Measurements from ENCODE around the gene UQCRH. TPM values are rescaled to one million over a fixed set of nuclear protein-coding genes. Genes with fewer than 3 reads are reported as not detected.

Gene UQCRH
- total and polyA plus RNA-seq, 2 of the 13 experiments (the other 11 are each of a cell fraction or from before 2014, with no cell fraction given): 548 to 556 TPM

DNA sequence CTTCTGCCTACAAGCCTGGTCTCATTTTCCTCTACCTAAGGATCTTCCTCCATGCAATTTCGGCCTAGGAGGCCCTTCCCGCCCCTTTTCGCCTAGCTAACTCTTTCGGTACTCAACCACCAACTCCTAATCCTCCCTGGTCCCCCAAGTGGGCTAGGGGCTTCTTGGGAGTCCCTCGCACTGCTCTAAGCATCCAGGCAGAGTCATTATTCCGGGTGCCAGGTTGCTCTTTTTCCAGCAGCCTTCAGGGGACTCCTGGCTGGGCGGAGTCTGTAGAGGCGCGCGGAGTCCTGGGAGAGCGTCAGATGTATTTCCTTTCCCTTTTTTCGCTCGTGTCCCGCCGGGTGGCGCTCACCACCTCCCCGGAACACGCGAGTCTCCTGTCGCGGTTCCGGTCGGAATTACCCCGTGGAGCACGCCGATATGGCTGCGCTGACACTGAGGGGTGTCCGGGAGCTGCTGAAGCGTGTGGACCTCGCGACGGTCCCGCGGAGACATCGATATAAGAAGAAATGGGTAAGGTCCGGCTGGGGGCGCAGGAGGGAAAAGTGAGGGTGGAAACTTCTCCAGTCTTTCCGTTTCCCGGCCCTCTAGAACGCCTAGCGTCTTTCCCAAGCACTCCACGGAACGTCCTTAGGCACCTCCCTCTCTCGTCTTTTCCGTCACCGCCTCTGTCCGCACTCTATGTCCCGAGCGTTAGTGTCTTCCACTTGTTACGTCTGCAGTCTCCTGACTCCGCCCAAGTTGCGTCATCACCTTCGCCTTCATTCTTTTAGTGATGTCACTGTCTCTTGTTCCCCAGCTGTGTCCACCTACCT is 37.1 kb downstream of the UQCRH start, which contains the start of gene NSUN4 (continued):
- TF ChIP-seq, protein P1, sequence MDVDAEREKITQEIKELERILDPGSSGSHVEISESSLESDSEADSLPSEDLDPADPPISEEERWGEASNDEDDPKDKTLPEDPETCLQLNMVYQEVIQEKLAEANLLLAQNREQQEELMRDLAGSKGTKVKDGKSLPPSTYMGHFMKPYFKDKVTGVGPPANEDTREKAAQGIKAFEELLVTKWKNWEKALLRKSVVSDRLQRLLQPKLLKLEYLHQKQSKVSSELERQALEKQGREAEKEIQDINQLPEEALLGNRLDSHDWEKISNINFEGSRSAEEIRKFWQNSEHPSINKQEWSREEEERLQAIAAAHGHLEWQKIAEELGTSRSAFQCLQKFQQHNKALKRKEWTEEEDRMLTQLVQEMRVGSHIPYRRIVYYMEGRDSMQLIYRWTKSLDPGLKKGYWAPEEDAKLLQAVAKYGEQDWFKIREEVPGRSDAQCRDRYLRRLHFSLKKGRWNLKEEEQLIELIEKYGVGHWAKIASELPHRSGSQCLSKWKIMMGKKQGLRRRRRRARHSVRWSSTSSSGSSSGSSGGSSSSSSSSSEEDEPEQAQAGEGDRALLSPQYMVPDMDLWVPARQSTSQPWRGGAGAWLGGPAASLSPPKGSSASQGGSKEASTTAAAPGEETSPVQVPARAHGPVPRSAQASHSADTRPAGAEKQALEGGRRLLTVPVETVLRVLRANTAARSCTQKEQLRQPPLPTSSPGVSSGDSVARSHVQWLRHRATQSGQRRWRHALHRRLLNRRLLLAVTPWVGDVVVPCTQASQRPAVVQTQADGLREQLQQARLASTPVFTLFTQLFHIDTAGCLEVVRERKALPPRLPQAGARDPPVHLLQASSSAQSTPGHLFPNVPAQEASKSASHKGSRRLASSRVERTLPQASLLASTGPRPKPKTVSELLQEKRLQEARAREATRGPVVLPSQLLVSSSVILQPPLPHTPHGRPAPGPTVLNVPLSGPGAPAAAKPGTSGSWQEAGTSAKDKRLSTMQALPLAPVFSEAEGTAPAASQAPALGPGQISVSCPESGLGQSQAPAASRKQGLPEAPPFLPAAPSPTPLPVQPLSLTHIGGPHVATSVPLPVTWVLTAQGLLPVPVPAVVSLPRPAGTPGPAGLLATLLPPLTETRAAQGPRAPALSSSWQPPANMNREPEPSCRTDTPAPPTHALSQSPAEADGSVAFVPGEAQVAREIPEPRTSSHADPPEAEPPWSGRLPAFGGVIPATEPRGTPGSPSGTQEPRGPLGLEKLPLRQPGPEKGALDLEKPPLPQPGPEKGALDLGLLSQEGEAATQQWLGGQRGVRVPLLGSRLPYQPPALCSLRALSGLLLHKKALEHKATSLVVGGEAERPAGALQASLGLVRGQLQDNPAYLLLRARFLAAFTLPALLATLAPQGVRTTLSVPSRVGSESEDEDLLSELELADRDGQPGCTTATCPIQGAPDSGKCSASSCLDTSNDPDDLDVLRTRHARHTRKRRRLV (CRISPR knock-in tag; IDR thresholded peaks at IDR 0.05): no peak
- TF ChIP-seq JUND (CRISPR knock-in tag; IDR thresholded peaks at IDR 0.05) (no peak), ZNF781 (CRISPR knock-in tag; IDR thresholded peaks at IDR 0.05; ENCODE audit: borderline replicate concordance, not compliant biosample characterization) (peak; percentile 79), GATA4 (IDR thresholded peaks at IDR 0.05; ENCODE audit: borderline replicate concordance, low read depth) (peak; percentile 46; the same call in 1 of the 2 replicates), ZNF556 (CRISPR knock-in tag; IDR thresholded peaks at IDR 0.05; ENCODE audit: borderline replicate concordance) (peak; percentile 83; the same call in 1 of the 2 replicates), HNRNPLL (IDR thresholded peaks at IDR 0.05; ENCODE audit: low read depth, low read length, poor library complexity, severe bottlenecking) (peak; percentile 54), ZNF451 (CRISPR knock-in tag; IDR thresholded peaks at IDR 0.05) (peak; percentile 88; the same call in 1 of the 2 replicates), ZNF232 (CRISPR knock-in tag; IDR thresholded peaks at IDR 0.05; ENCODE audit: borderline replicate concordance) (peak; percentile 24; the same call in 1 of the 2 replicates), SALL1 (CRISPR knock-in tag; IDR thresholded peaks at IDR 0.05) (peak; percentile 93), SP1 (IDR thresholded peaks at IDR 0.05) (no peak), SP1 (CRISPR knock-in tag; IDR thresholded peaks at IDR 0.05) (peak; percentile 59; the same call in 1 of the 2 replicates), NR2F2 (IDR thresholded peaks at IDR 0.05; ENCODE audit: borderline replicate concordance, low read depth) (no peak), ATF7-NPFF (CRISPR knock-in tag; IDR thresholded peaks at IDR 0.05; ENCODE audit: low read depth) (peak; percentile 44; the same call in 1 of the 2 replicates), ZNF136 (CRISPR knock-in tag; IDR thresholded peaks at IDR 0.05; ENCODE audit: low read depth) (no peak; the same call in 1 of the 2 replicates), HES4 (CRISPR knock-in tag; IDR thresholded peaks at IDR 0.05; ENCODE audit: borderline replicate concordance) (peak; percentile 70)
- TF ChIP-seq, protein P2, sequence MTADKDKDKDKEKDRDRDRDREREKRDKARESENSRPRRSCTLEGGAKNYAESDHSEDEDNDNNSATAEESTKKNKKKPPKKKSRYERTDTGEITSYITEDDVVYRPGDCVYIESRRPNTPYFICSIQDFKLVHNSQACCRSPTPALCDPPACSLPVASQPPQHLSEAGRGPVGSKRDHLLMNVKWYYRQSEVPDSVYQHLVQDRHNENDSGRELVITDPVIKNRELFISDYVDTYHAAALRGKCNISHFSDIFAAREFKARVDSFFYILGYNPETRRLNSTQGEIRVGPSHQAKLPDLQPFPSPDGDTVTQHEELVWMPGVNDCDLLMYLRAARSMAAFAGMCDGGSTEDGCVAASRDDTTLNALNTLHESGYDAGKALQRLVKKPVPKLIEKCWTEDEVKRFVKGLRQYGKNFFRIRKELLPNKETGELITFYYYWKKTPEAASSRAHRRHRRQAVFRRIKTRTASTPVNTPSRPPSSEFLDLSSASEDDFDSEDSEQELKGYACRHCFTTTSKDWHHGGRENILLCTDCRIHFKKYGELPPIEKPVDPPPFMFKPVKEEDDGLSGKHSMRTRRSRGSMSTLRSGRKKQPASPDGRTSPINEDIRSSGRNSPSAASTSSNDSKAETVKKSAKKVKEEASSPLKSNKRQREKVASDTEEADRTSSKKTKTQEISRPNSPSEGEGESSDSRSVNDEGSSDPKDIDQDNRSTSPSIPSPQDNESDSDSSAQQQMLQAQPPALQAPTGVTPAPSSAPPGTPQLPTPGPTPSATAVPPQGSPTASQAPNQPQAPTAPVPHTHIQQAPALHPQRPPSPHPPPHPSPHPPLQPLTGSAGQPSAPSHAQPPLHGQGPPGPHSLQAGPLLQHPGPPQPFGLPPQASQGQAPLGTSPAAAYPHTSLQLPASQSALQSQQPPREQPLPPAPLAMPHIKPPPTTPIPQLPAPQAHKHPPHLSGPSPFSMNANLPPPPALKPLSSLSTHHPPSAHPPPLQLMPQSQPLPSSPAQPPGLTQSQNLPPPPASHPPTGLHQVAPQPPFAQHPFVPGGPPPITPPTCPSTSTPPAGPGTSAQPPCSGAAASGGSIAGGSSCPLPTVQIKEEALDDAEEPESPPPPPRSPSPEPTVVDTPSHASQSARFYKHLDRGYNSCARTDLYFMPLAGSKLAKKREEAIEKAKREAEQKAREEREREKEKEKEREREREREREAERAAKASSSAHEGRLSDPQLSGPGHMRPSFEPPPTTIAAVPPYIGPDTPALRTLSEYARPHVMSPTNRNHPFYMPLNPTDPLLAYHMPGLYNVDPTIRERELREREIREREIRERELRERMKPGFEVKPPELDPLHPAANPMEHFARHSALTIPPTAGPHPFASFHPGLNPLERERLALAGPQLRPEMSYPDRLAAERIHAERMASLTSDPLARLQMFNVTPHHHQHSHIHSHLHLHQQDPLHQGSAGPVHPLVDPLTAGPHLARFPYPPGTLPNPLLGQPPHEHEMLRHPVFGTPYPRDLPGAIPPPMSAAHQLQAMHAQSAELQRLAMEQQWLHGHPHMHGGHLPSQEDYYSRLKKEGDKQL (CRISPR knock-in tag; IDR thresholded peaks at IDR 0.05; ENCODE audit: low read depth): peak; percentile 23; the same call in 1 of the 2 replicates
- TF ChIP-seq, protein P3, sequence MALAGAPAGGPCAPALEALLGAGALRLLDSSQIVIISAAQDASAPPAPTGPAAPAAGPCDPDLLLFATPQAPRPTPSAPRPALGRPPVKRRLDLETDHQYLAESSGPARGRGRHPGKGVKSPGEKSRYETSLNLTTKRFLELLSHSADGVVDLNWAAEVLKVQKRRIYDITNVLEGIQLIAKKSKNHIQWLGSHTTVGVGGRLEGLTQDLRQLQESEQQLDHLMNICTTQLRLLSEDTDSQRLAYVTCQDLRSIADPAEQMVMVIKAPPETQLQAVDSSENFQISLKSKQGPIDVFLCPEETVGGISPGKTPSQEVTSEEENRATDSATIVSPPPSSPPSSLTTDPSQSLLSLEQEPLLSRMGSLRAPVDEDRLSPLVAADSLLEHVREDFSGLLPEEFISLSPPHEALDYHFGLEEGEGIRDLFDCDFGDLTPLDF (CRISPR knock-in tag; IDR thresholded peaks at IDR 0.05): peak; percentile 69

Measured in HepG2 (cell line).